ENCODE results near the gene LAMC1.
"Not testable (repeated sequence)": the region's sequence is repeated elsewhere in the genome, so short reads cannot be mapped to it uniquely, and the experiment has no call there.

Gene LAMC1

GRCh38 chr1:183110326-183110880, 87.2 kb downstream of the LAMC1 start:
- DNase-seq, result no peak

GRCh38 chr1:183114441-183114840, 91.2 kb downstream of the LAMC1 start:
- DNase-seq, result no peak

DNA sequence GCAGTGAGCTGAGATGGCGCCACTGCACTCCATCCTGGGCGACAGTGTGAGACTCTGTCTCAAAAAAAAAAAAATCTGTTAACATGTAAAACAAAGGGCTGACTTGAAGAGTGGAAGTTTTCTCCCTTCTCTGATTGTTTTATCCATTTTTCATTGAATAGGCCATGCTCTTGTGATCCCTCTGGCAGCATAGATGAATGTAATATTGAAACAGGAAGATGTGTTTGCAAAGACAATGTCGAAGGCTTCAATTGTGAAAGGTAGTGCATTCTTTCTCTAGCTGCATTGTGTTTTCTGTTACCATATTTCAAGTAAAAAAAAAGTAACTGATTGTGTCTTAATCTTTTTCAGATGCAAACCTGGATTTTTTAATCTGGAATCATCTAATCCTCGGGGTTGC, 93.2 kb downstream of the LAMC1 start:
- DNase-seq, result no peak

DNA sequence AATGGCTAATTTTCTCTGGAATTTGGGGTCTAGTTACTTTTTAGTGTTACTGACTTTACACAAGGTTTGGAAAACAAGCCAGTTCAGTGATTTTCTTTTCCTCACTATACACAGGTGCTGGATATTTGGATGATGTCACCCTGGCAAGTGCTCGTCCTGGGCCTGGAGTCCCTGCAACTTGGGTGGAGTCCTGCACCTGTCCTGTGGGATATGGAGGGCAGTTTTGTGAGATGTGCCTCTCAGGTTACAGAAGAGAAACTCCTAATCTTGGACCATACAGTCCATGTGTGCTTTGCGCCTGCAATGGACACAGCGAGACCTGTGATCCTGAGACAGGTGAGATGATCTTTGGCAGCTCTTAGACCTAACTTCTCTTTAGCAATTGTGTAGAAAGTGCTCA, 98.4 kb downstream of the LAMC1 start:
- DNase-seq, result no peak

- no peak for DNase-seq
Observed at GRCh38 chr1:183124259-183124658, 101.0 kb downstream of the LAMC1 start.

DNA sequence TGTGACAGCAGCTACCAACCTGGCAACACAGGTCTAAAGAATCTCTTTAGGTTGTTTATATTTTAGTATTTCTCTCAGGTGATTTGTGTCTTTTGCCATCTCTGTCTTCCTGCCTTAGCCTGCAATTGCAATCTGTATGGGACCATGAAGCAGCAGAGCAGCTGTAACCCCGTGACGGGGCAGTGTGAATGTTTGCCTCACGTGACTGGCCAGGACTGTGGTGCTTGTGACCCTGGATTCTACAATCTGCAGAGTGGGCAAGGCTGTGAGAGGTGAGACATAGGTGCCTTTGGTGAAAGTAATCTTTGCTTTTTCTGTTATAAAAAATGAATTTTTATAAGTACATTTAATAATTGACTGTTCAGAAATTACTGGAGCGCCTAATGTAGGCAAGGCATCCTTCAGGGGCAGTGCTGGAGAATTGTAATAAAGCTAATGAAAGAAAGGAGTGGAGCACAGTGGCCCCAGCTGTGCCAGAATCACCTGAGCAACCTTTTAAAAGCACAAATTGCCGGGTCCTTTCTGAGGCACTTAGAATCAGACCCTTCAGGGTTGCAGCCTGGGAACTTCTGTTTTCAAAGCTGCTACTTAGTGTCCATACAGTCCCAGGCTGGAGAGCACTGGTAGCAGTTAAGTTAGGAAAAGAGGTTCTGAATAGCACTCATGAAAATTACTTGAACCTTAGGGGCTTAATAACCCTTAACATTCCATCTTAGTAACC, 102.2 kb downstream of the LAMC1 start:
- DNase-seq, result no peak

GRCh38 chr1:183126000-183126366, 102.8 kb downstream of the LAMC1 start:
- DNase-seq, result no peak

DNA sequence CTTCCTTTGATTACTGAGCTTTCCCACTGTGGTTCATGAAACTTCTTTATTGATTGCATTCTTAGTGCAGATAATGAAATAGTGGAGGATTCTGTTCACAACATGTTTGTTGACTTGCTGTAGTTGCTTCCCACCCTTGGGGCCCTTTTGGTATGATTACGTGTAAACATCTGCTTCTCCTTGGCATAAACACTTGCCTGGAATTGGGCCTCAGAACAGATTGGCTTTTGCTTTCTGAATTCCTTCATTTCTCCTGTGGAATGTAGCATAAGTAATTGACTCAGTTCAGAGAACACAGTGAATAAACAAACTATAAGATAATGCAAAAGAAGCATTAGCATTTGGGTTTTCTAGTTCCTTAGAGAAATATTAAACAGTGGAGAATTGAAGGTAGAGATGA, 103.3 kb downstream of the LAMC1 start:
- DNase-seq, result no peak

DNA sequence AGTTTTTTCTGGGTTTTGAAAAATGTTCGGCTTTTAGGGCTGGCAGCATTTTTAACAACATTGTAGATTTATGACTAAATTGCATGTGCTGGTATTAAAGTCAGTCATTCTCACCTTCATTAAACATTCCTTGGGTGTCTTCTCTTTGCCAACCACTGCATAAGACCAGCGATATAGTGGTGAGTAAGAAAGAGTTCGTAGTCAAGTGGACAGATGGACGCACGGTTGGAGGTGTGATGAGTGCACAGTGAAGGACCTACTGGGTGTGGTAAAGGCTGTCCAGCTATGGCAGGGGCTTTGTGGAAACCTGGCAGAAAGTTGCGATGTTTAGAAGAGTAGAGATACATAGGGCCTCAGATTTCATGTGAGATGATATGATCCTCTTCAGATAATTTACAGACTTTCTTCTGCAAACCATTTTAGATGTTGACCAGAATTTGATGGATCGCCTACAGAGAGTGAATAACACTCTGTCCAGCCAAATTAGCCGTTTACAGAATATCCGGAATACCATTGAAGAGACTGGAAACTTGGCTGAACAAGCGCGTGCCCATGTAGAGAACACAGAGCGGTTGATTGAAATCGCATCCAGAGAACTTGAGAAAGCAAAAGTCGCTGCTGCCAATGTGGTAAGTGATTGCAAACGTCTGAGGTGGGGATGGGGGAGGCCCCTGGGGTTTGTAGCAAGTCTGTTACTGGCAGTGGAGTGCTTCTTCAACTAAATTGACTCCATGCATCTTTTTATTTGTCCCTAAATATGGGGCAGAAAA, 106.9 kb downstream of the LAMC1 start:
- no peak for DNase-seq

GRCh38 chr1:183131166-183131565, 107.9 kb downstream of the LAMC1 start:
- DNase-seq, result no peak

DNA sequence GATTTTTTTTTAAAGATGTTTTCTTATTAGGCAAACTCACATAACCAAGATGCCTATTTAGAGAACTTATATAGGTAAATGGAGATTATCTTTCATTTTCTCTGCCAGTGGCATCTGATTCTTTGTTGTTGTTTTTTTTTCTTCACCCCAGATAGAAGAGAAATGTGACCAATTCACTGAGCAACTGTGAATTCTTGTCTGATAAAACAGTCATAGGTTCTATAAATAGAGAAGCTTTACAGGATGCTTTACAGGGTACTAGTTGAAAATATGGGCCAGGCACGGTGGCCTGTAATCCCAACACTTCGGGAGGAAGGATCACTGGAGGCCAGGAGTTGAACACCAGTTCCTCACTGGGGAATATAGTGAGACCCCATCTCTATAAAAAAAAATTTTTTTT, 112.1 kb downstream of the LAMC1 start:
- DNase-seq, result no peak

DNA sequence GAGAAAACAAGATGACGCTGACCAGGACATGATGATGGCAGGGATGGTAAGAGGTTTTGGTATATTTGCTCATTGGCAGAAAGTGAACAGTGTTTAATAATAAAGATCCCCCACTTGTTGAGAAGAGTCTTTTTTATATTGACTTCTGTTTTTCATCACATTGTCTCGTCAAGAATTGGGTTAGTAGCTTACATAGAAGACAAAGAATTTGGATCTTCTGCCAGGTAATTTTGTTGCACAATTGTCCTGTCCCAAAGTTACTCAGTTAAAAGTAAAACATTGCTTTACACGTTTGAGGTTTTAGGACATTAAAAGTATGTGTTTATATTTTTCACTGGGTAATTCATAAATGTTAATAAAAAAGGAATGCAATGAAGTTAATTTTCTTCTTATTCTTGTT, 114.6 kb downstream of the LAMC1 start:
- no peak for DNase-seq

DNA sequence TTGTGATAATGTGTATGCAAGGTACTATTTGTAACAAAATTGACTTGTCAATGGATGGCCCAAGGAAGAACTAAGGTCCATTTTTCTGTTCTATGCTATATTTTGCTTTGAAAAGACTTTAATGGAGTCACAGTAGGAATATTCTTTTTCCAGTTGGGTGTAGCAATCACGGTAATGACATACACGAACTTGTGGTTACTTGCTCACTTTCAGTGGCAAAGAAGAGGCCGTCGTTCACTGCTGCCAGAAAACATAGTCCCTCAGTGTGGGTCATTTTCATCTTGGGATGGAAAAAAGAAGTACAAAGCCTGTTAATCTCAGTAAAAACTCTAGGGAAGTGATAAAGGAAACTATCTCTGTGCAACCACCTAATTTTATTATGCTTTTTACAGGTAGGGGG, 115.1 kb downstream of the LAMC1 start:
- DNase-seq, result no peak

DNA sequence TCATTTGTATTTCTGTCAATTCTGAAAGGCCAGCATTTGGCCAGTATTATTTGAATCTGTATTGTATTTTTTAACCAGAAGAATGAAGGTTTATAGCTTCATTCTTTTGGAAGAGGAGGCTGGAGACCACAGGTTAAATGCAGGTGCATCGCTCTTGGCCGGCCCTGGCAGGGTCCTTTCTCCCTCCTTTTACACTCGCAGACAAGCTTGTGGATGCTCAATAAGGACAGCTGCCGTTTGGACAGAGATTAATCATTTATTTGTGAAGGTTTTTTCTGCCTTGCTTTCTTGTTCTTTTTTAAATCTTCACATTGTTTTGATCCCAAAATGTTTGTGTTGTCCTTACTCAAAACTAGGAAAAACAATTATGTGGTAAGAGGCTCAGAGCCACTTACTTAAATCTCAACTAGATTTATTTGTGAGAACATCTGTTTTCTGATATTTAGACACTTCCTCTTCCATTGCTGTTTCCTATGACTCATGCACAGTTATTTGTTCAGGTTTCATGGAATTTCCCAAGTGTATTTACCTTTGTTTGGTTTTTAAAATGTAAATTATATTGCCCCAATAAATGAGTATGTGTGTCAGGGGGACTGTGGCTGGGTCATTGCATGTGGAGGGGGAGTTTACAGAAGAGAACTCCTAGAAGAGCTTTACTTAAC, 116.2 kb downstream of the LAMC1 start:
- DNase-seq, result no peak

GRCh38 chr1:183140633-183141032, 117.4 kb downstream of the LAMC1 start:
- DNase-seq, result no peak

- DNase-seq, result no peak
Observed at GRCh38 chr1:183142171-183142570, 119.0 kb downstream of the LAMC1 start.

- DNase-seq, result no peak
Observed at GRCh38 chr1:183143576-183144315, 120.5 kb downstream of the LAMC1 start.

DNA sequence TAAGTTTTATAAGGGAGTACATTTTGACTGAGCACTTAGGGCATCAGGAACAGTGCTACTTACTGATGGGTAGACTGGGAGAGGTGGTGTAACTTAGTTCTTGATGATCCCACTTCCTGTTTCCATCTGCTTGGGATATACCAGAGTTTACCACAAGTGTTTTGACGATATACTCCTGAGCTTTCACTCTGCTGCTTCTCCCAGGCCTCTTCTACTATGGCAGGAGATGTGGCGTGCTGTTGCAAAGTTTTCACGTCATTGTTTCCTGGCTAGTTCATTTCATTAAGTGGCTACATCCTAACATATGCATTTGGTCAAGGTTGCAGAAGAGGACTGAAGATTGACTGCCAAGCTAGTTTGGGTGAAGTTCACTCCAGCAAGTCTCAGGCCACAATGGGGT, 121.5 kb downstream of the LAMC1 start:
- DNase-seq, result no peak

DNA sequence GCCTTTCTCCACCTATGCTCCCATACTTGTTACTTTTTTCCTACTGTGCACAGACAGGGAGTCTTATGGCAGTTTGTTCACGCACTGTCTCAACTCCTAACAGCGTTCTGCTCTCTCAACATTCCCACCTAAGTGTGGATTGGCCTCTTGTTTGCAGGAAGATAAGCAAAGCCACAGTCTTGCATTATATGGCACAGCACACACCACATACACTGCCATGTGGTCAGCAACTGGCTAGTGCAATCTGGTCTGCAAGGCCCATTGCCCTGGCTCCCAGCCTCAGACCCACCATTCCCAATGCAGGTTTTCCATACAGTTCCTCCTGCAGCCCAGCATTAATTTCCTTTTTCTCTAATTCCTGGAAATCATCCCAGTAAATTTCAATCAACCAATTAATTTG, 124.5 kb downstream of the LAMC1 start:
- DNase-seq, result no peak

- DNase-seq, result no peak
Observed at GRCh38 chr1:183148599-183148998, 125.4 kb downstream of the LAMC1 start.

GRCh38 chr1:183149273-183149672, 126.1 kb downstream of the LAMC1 start:
- DNase-seq, result no peak

DNA sequence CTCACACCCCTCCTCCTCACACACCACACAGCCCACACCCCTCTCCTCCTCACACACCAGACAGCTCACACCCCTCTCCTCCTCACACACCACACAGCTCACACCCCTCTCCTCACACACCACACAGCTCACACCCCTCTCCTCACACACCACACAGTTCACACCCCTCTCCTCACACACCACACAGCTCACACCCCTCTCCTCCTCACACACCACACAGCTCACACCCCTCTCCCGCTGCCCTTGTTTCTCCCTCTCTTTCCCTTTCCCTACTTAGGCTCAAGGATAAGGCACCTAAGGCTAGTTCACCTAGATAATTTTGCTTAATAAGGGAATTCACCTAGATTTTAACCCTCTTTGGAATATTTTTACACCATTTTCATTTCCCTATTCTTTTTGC, 126.8 kb downstream of the LAMC1 start:
- DNase-seq, result not testable (repeated sequence)

DNA sequence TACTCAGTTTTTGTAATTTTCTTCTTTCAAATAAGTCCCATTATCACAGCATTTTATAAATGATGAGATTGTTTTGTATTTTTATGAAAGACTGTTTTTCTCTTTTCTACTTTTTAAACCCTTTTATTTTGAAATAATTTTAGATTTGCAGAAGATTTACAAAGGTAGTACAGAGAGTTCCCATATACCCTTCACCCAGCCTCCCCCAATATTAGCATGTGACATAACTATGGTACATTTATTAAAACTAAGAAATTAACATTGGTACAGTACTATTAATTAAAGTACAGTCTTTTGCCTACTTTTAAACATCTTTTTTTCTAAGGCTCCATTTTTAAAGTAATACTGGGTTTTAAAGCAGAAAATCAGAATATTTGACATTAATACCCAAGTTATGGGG, 127.2 kb downstream of the LAMC1 start:
- no peak for DNase-seq
